ENCODE data around the gene NOMO2.
A peak's percentile ranks its signal among the peaks of the same experiment; 100 is the strongest.
"Not testable (repeated sequence)": the region's sequence is repeated elsewhere in the genome, so short reads cannot be mapped to it uniquely, and the experiment has no call there.

The NOMO2 gene

GRCh38 chr16:18561727-18562314 is at the start of gene NOMO2:
Gene NOMO2 (minus strand): TSS chr16:18562097. CDS start chr16:18562040, 57 bp downstream.
- DNase-seq, result peak; percentile 37

- not testable (repeated sequence) for DNase-seq
Measured at GRCh38 chr16:18610147-18610803, 48.4 kb upstream of the NOMO2 start.

- not testable (repeated sequence) for DNase-seq
Measured at GRCh38 chr16:18608271-18608670, 46.4 kb upstream of the NOMO2 start.

DNA sequence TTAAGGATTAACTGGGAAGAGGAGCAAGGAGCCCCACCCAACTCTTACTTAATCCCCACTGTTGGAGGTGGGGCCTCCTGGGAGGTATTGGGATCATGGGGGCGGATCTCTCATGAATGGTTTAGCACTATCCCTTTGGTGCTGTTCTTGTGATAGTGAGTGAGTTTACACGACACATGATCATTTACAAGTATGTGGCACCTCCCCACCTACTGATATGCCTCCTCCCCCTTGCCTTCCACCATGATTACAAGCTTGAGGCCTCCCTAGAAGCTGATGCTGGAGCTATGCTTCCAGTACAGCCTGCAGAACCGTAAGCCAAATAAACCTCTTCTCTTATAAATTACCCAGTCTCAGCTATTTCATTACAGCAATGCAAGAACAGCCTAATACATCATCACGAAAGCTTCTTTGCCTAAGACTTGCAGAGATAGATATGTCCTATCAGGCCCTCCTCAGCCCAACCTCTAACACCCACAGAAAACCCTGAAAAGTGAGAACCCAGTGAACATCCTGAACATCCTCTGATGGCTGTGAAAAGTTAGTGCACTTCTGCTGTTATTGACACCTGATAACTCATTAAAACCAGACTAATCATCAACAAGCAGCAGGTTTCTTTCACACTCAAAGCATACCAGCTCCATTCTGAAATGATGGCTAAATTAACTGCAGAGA is 41.8 kb upstream of the NOMO2 start:
- not testable (repeated sequence) for DNase-seq

GRCh38 chr16:18598582-18598981 is 36.7 kb upstream of the NOMO2 start:
- not testable (repeated sequence) for DNase-seq

DNA sequence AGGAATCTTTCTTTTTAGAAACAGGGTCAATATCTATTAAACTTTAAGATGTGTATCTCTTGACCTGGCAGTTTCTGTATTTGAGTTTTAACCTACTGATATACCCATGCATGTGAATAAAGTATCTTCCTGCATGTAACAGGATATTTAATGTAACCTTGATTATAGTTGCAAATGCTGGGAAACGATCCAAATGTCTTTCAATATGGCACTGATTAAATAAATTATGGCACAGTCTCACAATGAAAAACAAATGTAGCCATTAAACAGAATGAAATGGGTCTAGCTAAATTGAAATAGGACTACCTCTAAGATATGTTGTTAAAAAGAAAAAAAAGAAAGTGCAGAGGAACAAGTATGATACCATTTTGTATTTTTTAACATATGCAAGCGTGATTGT is 35.8 kb upstream of the NOMO2 start:
- DNase-seq, result not testable (repeated sequence)

GRCh38 chr16:18597319-18597718 is 35.4 kb upstream of the NOMO2 start:
- not testable (repeated sequence) for DNase-seq

DNA sequence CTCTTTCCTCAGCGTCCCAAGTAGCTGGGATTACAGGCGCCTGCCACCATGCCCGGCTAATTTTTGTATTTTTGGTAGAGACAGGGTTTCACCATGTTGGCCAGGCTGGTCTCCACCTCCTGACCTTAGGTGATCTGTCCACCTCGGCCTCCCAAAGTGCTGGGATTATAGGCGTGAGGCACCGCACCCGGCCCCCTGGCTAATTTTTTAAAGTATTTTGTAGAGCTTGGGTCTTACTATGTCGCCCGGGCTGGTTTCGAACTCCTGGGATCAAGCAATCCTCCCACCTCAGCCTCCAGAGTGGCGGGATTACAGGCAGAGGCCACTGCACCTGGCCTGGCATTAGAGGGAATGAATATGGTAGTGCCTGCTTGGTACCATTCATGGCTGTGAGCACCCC is 33.9 kb upstream of the NOMO2 start:
- not testable (repeated sequence) for DNase-seq

DNA sequence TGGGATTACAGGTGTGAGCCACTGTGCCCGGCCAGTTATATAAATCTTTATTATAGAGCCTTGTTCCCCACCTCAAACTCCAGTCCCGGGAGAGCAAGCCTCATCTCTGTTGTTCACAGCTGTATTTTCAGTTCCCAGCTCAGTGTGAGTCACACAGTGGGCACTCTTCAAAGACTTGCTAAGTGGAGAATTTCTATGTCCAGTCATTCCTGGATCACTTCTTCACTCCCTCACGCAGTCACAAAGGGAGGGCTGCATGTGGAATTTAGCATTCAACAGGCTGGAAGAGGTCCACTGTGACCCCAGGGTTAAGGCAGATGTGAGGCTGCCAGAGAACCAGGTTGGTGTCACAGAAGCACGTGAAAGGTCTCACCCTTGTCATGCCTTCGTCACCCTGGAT is 33.0 kb upstream of the NOMO2 start:
- DNase-seq, result not testable (repeated sequence)

GRCh38 chr16:18593904-18594303 is 32.0 kb upstream of the NOMO2 start:
- DNase-seq, result not testable (repeated sequence)

- not testable (repeated sequence) for DNase-seq
Measured at GRCh38 chr16:18592982-18593381, 31.1 kb upstream of the NOMO2 start.

- not testable (repeated sequence) for DNase-seq
Measured at GRCh38 chr16:18591908-18592307, 30.0 kb upstream of the NOMO2 start.

- DNase-seq, result not testable (repeated sequence)
Measured at GRCh38 chr16:18591441-18591840, 29.5 kb upstream of the NOMO2 start.

- DNase-seq, result not testable (repeated sequence)
Measured at GRCh38 chr16:18589806-18590205, 27.9 kb upstream of the NOMO2 start.

DNA sequence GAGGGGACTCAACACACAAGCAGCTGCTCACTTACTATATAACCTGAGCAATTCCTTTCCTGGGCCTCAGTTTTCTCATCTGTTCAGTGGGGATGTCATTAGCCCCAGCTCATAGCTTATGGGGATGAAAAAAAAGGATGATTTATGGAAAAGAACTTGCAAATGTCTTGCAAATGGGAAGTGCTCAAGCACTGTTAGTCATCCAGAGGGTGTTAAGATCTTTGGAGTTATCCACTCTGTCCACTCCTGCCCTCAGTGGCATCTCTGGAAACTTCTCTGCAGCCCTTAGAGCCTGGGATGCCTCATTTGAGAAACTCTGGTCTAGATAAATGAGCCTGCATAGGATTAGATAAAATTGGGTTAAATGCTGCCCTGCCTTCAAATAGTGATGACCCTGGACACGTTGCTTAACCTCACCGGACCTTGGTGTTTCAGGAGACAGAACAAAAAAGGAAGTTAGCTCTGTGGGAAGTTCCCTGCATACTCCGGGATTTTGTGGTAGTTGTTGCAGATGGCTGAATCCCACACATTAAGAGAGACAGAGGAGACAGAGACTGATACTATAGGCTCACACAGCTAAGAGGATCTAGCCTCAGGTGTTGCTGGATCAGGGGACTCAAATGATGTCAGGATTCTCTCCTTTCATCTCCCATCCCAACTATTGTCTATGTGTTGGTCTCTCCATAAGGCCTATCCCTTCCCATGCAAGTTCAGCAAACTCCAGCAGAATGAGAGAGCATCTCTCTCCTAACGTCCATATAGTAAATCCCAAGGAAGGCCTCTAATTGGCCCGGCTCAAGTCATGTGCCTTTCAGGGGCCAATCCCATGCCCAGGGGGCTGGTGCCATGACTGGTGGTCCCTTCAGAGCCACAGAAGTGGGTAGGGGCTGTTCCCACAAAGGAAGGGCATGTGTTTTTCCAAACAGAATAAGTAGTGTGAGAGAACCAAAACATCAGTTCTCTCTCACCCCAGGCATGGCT is 25.0 kb upstream of the NOMO2 start:
- DNase-seq, result not testable (repeated sequence)

DNA sequence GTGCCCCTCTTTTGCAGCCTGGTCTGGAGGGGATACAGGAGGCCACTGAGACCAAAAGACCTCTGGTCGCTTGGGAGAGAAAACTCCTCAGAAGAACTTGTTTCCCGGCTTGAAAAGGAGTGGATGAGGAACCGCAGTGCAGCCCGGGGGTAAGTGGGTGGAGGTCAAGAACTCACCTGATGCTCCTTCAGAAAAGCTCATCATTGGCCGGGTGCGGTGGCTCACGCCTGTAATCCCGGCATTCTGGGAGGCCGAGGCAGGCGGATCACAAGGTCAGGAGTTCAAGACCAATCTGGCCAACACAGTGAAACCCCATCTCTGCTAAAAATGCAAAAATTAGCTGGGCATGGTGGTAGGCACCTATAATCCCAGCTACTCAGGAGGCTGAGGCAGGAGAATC is 23.9 kb upstream of the NOMO2 start:
- not testable (repeated sequence) for DNase-seq

DNA sequence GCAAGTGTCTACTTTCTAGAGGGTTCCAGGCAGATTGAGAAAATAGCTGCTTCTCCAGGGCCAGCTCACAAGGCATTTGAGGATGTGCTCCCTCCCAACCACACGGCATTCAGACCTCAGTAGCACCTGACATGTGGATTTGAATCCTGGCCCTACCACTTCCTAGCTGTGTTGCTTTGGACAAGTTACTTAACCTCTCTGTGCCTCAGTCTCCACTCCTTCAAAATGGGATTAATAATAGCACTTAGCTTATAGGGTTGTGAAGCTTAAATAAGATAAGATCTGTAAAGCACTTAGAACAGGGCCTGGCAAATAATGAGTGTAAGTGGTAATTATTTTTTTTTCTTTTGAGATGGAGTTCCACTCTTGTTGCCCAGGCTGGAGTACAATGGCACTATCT is 21.0 kb upstream of the NOMO2 start:
- DNase-seq, result no peak

- DNase-seq, result not testable (repeated sequence)
Measured at GRCh38 chr16:18580396-18580795, 18.5 kb upstream of the NOMO2 start.

- not testable (repeated sequence) for DNase-seq
Measured at GRCh38 chr16:18579261-18579660, 17.4 kb upstream of the NOMO2 start.

DNA sequence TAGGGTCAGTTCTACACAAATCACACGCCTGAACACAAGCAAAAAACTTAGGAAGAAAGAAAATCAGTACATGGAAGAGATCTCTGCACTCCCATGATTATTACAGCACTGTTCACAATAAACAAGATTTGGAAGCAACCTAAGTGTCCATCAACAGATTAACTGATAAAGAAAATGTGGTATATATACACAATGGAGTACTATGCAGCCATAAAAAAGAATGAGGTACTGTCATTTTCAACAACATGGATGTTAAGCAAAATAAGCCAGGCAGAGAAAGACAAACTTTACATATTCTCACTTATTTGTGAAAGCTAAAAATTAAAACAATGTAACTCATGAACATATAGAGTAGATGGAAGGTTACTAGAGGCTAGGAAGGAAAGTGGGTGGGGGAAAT is 16.0 kb upstream of the NOMO2 start:
- DNase-seq, result not testable (repeated sequence)

DNA sequence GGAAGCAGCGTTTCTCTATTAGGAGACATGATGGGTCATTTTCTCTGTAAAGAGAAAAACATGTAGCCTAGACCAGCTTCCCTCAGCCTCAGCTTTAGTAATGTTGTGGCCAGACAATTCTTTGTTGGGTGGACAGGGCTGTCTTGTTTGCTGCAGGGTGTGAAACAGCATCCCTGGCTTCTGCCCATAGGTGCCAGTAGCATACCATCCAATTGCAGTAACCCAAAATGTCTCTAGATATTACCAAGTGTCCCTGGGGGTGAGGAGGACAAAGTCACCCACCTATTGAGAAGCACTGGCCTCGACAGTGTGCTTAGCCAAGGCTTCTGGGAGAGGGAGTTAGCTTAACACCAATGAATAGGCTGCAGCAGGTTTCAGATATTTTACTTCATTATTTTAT is 14.0 kb upstream of the NOMO2 start:
- not testable (repeated sequence) for DNase-seq

- not testable (repeated sequence) for DNase-seq
Measured at GRCh38 chr16:18575298-18575917, 13.5 kb upstream of the NOMO2 start.
